ENCODE results near the gene ACTL6B. TPM values are rescaled to one million over a fixed set of nuclear protein-coding genes. Genes with fewer than 3 reads are reported as not detected.
"Not testable (repeated sequence)": the region's sequence is repeated elsewhere in the genome, so short reads cannot be mapped to it uniquely, and the experiment has no call there.

The ACTL6B gene
- total RNA-seq (2014; rRNA removed): not detected in 2 replicates
- Bru-seq, nascent RNA: not detected
- not detected for BruChase-seq, experiment 1, labeled RNA remaining after a 6-hour chase
- BruChase-seq, experiment 2, labeled RNA remaining after a 2-hour chase: percentile 5 among the genes with signal in this experiment
- long read RNA-seq: 0 reads

- Histone ChIP-seq H2AFZ (ENCODE audit: low read length) (no peak within 1 kb of the TSS), H3K9ac (ENCODE audit: low read length) (no peak within 1 kb of the TSS), H3K9me2 (replicated peaks; ENCODE audit: low read length) (no peaks in the 10 kb centered on the region), H3F3A (ENCODE audit: low read length, unreplicated experiment) (no peaks in the 10 kb centered on the region), H3K4me1 (ENCODE audit: insufficient read depth, low read length) (no peaks in the 10 kb centered on the region), H3K79me2 (ENCODE audit: low read length) (no peaks in the 10 kb centered on the region), H3K27ac (ENCODE audit: low read length) (no peak within 1 kb of the TSS), H3K9me3 (ENCODE audit: low read length) (no peaks in the 10 kb centered on the region), H3K36me3 (ENCODE audit: low read depth, low read length) (no peaks in the 10 kb centered on the region), H3K4me2 (ENCODE audit: low read length) (no peak within 1 kb of the TSS), H3K27me3 (ENCODE audit: low read length) (no peaks in the 10 kb centered on the region), H4K20me1 (ENCODE audit: low read length) (no peaks in the 10 kb centered on the region), H3K4me3 (ENCODE audit: low read length) (no peak within 1 kb of the TSS)
- DNase-seq (no peak), ATAC-seq (peak; percentile 18; the same call in 1 of the 2 replicates)
- intact Hi-C loops (cut with micrococcal nuclease): no loop called here
- no TSS peak for BruUV-seq (replicated peaks)
- TF ChIP-seq EZH2phosphoT487 (IDR thresholded peaks at IDR 0.05; ENCODE audit: borderline replicate concordance, low read length) (no peak), EZH2 (IDR thresholded peaks at IDR 0.05; ENCODE audit: low read length, unreplicated experiment) (no peak), CTCF (conservative IDR thresholded peaks at IDR 0.05; ENCODE audit: low read depth, low read length) (no peak)
- CTCF ChIA-PET: no interaction called here
- POLR2A ChIA-PET (ENCODE audit: unreplicated experiment): no interaction called here
Observed at GRCh38 chr7:100655908-100656674, at the start of gene ACTL6B. Gene ACTL6B (minus strand): TSS chr7:100656448. CDS start chr7:100656354, 94 bp downstream.

- intact Hi-C loops (cut with micrococcal nuclease): loop anchor here (1.0 to 5.0 kb wide), 3 partner anchors 20 to 147 kb away; partner anchors contain the start of genes EPHB4 and SLC12A9
Observed at GRCh38 chr7:100705320-100705752, 49.1 kb upstream of the ACTL6B start.

GRCh38 chr7:100701089-100701488 lies 44.8 kb upstream of the ACTL6B start:
- POLR2A ChIA-PET (ENCODE audit: unreplicated experiment); H3K36me3 ChIP-seq (ENCODE audit: low read depth, low read length); H3K4me3 ChIP-seq (ENCODE audit: low read length); H3K9me2 ChIP-seq (replicated peaks; ENCODE audit: low read length); H2AFZ ChIP-seq (ENCODE audit: low read length); H4K20me1 ChIP-seq (ENCODE audit: low read length); H3K9ac ChIP-seq (ENCODE audit: low read length); intact Hi-C loops (cut with micrococcal nuclease); CTCF ChIA-PET; H3K9me3 ChIP-seq (ENCODE audit: low read length); H3K79me2 ChIP-seq (ENCODE audit: low read length); H3K27ac ChIP-seq (ENCODE audit: low read length); H3K27me3 ChIP-seq (ENCODE audit: low read length); H3F3A ChIP-seq (ENCODE audit: low read length, unreplicated experiment); DNase-seq; H3K4me2 ChIP-seq (ENCODE audit: low read length); H3K4me1 ChIP-seq (ENCODE audit: insufficient read depth, low read length); ATAC-seq; BruUV-seq (replicated peaks): not testable (repeated sequence)

More at GRCh38 chr7:100705320-100705752, 49.1 kb upstream of the ACTL6B start:
- Histone ChIP-seq H3K4me3 (ENCODE audit: low read length) (peak overlapping the region; percentile 96), H3F3A (ENCODE audit: low read length, unreplicated experiment) (no peaks in the 10 kb centered on the region), H3K9ac (ENCODE audit: low read length) (peak overlapping the region; percentile 99), H3K79me2 (ENCODE audit: low read length) (peaks cover 27% of the 10 kb centered on the region), H3K36me3 (ENCODE audit: low read depth, low read length) (no peaks in the 10 kb centered on the region), H3K4me1 (ENCODE audit: insufficient read depth, low read length) (peaks cover 9% of the 10 kb centered on the region), H3K9me3 (ENCODE audit: low read length) (no peaks in the 10 kb centered on the region), H2AFZ (ENCODE audit: low read length) (peak overlapping the region; percentile 94), H3K27me3 (ENCODE audit: low read length) (no peaks in the 10 kb centered on the region), H3K4me2 (ENCODE audit: low read length) (peak overlapping the region; percentile 96), H4K20me1 (ENCODE audit: low read length) (peaks cover 6% of the 10 kb centered on the region), H3K9me2 (replicated peaks; ENCODE audit: low read length) (no peaks in the 10 kb centered on the region), H3K27ac (ENCODE audit: low read length) (peak overlapping the region; percentile 58)
- peak; percentile 68 for DNase-seq
- TF ChIP-seq EZH2phosphoT487 (IDR thresholded peaks at IDR 0.05; ENCODE audit: borderline replicate concordance, low read length) (no peak), CTCF (conservative IDR thresholded peaks at IDR 0.05; ENCODE audit: low read depth, low read length) (peak; percentile 89)
- CTCF ChIA-PET: interaction anchor here (0.5 to 1.9 kb wide), 16 partner anchors 14 to 184 kb away, joined by 3 to 39 read pairs (median 5); partner anchors contain the start of genes EPHB4, FBXO24, SLC12A9 and UFSP1
- TSS peak; percentile 98 for BruUV-seq (replicated peaks)
- POLR2A ChIA-PET (ENCODE audit: unreplicated experiment): interaction anchor here (0.5 to 1.1 kb wide), 8 partner anchors 83 to 237 kb away, joined by 3 to 21 read pairs (median 4); partner anchors contain the start of genes EPHB4, MOSPD3 and SRRT
- peak; percentile 71 for ATAC-seq

Data from PC-3 (cell line).